ENCODE measurements around the gene ACAD9.
A peak's percentile ranks its signal among the peaks of the same experiment; 100 is the strongest.

DNA sequence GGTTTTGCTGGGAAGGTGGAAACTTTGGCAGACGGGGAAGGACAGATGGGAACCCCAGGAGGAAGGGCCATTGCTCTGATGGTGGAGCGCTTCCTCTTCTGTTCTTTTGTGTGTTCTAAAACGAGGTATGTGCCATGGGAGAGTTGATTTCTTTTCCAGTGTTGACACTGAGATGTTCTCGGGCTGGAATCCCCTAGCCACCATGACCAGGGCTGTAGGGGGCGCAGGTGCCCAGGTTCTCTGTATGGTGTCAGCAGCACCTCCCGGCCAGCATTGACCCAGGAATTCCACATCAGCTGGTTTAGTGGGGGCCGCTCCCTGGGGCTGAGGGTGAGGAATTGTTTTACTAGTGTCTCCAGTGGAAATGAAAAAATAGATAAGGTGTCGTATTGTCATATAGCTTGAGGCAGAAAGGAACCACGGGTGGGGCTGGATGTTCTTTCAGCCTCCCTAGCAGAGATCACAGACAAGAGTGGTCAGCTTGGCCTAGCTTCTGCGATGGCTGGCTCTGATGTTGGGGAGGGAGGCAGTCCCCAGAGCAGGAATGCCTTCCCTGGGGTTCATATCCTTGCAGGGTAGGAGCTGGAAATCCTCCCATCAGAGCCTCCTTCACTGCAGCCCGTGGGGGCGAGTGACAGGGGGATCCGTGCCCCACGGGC is 34.2 kb upstream of the ACAD9 start:
- TF ChIP-seq, protein P1, sequence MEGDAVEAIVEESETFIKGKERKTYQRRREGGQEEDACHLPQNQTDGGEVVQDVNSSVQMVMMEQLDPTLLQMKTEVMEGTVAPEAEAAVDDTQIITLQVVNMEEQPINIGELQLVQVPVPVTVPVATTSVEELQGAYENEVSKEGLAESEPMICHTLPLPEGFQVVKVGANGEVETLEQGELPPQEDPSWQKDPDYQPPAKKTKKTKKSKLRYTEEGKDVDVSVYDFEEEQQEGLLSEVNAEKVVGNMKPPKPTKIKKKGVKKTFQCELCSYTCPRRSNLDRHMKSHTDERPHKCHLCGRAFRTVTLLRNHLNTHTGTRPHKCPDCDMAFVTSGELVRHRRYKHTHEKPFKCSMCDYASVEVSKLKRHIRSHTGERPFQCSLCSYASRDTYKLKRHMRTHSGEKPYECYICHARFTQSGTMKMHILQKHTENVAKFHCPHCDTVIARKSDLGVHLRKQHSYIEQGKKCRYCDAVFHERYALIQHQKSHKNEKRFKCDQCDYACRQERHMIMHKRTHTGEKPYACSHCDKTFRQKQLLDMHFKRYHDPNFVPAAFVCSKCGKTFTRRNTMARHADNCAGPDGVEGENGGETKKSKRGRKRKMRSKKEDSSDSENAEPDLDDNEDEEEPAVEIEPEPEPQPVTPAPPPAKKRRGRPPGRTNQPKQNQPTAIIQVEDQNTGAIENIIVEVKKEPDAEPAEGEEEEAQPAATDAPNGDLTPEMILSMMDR (IDR thresholded peaks at IDR 0.05), result peak in 1 of 6 experiments; percentile 8
- TF ChIP-seq POLR2A (IDR thresholded peaks at IDR 0.05), result no peak
